Suprapubic skin (tissue), 3 donors: ENCODE results near the gene TRMU.

Experiments used
- POLR2A ChIP-seq, 2 donors: fragments of 450-650 bp; IDR thresholded peaks; one replicate each; pipeline ENCODE4 v1.6.1; 2017; ENCODE audit warnings: antibody characterized with exemption in 2 of 2, mild to moderate bottlenecking in 2 of 2, moderate library complexity in 2 of 2
- TF ChIP-seq, protein P1 (sequence below), 2 donors: fragments of 200-600 bp in 1 of 2; fragments of 450-650 bp in 1 of 2; sonication (generic) in 1 of 2; IDR thresholded peaks; one replicate each; pipeline ENCODE4 v1.5.1; 2016 to 2019; ENCODE audit warnings: antibody characterized with exemption in 2 of 2, mild to moderate bottlenecking in 1 of 2, moderate library complexity in 1 of 2

DNA sequence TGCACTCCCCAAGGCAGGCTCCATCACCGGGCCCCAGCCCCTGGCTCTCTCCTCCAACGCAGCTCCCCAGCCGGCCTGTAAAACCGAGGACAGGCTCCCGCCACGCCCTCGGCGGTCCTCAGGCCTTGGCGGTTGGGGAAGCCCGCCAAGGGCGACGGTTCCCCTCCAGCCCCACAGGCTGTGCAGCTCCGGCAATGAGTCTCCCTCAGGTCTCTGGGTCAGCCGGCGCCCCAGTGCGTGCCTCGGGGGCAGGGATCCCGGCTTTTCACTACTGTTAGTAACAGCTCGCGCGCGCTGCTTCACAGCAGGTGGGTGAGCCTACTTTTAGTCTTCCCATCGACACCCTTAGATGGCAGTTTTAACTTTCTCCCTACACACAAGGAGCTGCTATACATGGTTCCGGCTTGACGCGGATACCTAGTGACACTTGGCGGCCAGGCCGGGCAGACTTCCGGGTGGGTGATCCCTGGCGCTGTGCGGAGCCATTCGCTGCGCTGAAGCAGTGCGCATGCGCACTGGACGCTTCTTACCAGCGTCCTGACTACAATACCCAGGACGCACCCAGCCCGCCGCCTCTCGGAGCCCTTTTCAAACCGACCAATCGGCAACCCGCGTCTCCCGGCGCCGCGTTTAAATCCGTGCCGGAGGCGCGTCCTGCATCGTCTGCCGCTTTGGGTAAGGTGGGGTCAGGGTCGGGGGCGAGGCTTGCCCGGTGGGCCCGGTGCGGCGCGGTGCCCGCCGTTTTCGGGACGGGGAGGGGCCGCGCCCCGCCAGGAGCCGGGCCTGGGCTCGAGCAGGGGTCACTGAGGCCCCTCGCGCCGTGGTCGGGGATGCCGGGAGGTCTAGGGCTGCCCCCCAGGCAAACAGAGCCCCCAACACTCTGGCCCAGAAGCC is 39.0 kb upstream of the TRMU start, which contains the start of gene GTSE1:
- TF ChIP-seq, protein P1, sequence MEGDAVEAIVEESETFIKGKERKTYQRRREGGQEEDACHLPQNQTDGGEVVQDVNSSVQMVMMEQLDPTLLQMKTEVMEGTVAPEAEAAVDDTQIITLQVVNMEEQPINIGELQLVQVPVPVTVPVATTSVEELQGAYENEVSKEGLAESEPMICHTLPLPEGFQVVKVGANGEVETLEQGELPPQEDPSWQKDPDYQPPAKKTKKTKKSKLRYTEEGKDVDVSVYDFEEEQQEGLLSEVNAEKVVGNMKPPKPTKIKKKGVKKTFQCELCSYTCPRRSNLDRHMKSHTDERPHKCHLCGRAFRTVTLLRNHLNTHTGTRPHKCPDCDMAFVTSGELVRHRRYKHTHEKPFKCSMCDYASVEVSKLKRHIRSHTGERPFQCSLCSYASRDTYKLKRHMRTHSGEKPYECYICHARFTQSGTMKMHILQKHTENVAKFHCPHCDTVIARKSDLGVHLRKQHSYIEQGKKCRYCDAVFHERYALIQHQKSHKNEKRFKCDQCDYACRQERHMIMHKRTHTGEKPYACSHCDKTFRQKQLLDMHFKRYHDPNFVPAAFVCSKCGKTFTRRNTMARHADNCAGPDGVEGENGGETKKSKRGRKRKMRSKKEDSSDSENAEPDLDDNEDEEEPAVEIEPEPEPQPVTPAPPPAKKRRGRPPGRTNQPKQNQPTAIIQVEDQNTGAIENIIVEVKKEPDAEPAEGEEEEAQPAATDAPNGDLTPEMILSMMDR (IDR thresholded peaks at IDR 0.05), result no peak
- TF ChIP-seq POLR2A (IDR thresholded peaks at IDR 0.05), result peak in 1 of 2 donors; percentile 27
